Stimulated activated CD8-positive, alpha-beta memory T cell treated with anti-CD3 and anti-CD28 coated beads, Interleukin-7, amount 100 ng/mL, for 1 hour (primary cell): ENCODE results near the gene DOC2A.
A peak's percentile ranks its signal among the peaks of the same experiment; 100 is the strongest.
"Not testable (repeated sequence)": the region's sequence is repeated elsewhere in the genome, so short reads cannot be mapped to it uniquely, and the experiment has no call there.

Source experiments
- DNase-seq, 2 donors: peaks; one replicate each; pipeline ENCODE4 v3.0.0-alpha.2; 2020; ENCODE audit warnings: low read depth in 2 of 2

The DOC2A gene

DNA sequence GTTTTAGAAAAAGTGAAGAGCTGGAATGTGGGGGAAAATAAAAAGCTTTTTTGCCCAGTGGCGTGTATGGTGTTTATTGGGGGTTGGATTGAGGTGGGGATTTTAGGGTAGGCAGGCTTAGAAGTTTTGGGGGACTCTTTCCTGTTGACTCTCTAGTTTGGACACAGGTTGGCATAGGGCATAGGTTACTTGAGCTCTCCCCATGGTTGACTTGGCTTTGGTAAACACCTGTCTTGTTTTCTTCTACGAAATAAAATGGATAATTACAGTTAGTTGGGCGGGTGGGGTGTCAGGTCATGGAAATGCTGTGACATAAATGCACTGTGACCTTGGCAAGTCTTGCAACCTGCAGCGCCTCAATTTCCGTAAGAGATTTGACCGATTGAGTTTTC, 37.8 kb downstream of the DOC2A start:
- no peak for DNase-seq

- no peak for DNase-seq
Observed at GRCh38 chr16:29972500-29972899, 38.3 kb downstream of the DOC2A start.

DNA sequence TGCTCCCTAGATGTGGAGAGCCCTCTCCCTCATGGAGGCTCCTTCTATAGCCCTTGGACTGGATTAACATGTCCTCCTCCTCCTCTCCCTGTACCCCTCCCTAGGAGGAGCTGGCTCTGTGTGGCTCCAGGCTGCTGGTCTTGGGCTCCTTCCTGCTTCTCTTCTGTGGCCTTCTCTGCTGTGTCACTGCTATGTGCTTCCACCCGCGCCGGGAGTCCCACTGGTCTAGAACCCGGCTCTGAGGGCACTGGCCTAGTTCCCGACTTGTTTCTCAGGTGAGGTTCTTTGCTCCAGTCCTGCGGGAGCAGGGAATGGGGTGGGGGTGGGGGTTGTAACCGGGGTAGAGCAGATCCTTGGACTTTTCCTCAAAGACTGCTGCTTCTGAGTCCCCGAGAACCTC, 39.5 kb downstream of the DOC2A start:
- DNase-seq = no peak

- DNase-seq = no peak
Observed at GRCh38 chr16:29968205-29968604, 42.6 kb downstream of the DOC2A start.

- no peak for DNase-seq
Observed at GRCh38 chr16:29963021-29963743, 47.6 kb downstream of the DOC2A start.

- DNase-seq = no peak
Observed at GRCh38 chr16:29962344-29962994, 48.4 kb downstream of the DOC2A start.

DNA sequence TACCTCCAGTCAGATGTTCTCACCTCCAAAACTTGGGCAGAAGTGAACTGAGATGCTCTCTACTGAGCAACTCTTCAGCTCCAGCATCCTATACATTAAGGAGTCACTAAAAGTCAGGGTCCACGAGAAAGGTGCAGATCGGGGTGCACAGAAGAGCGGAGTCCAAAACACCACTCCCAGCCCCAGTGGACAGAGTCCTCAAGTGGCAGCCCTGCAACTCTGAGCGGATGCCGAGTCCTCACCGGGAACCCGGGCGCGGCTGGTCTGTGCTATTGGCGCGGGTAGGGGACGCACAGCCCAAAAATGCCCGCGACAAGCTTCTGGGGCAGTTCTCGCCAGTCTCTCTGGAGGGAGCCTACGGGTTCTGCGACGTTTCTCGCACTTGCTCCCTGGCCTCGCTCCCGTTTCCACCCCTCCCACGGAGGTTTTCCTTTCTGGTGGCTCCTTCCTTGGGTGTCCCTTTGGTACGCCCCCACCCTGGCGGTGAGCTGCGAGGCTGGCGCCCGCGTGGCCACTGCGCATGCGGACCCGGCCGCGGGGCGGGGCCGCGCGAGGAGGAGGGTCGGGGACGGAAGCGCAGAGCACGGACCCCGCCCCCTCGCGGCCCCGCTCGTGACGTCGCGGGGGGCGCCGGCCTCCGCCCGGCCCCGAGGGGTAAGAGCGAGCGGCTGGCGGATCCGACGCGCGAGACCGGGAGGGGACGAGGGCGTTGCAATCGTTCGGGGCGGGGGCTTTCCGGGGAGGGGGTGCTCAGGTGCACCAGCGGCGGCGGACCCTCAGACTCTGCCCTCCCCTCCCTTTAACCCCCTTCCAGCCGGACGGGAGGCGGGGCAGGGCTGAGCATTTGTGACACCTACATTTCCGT, 49.1 kb downstream of the DOC2A start, which contains the start of gene TMEM219:
Gene TMEM219, plus strand, starts transcription at position 601 of the 865 bp plus-strand sequence. CDS start 1,065 bp downstream, outside the sequence.
- DNase-seq = peak; percentile 85 to 89

GRCh38 chr16:29961127-29961478, 49.7 kb downstream of the DOC2A start:
- no peak for DNase-seq

- not testable (repeated sequence) for DNase-seq
Observed at GRCh38 chr16:29959821-29960220, 51.0 kb downstream of the DOC2A start.

DNA sequence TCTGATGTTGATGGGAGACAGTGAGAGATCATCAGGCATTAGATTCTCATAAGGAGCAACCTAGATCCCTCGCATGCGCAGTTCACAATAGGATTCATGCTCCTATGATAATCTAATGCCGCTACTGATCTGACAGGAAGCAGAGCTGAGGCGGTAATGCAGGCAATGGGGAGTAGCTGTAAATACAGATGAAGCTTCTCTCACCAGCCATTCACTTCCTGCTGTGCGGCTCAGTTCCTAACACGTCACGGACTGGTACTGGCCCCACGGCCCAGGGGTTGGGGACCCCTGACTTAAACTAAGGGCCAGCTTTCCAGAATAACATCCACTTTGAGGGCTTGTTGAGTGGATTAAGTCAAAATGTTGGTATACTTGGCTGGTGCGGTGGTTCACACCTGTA, 51.5 kb downstream of the DOC2A start:
- no peak for DNase-seq

DNA sequence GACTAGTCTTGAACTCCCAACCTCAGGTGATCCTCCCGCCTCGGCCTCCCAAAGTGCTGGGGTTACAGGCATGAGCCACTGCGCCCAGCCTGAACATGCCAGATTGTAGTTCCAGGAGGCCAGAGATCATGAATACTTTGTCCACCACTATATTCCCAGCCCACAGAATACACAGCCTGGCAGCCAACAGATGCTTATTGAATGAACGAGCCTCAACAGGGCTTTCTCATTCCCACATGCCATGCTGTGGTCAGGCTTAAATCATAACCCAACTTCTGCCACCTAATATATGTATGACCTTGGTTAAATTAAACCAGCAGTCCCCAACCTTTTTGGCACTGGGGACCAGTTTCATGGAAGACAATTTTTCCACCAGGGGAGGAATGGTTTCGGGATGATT, 52.1 kb downstream of the DOC2A start:
- DNase-seq = no peak
